ENCODE measurements around the gene FUCA2.

The FUCA2 gene

GRCh38 chr6:143527677-143528076 is 16.2 kb upstream of the FUCA2 start:
- Histone ChIP-seq H3K36me3 (replicated peaks; ENCODE audit: insufficient read depth, low read length) (no peaks in the 10 kb centered on the region), H3F3A (ENCODE audit: insufficient read depth, low read length) (no peaks in the 10 kb centered on the region), H3K9ac (ENCODE audit: low read length) (no peak overlapping the region), H3K27ac (ENCODE audit: low read length) (no peak overlapping the region), H2AFZ (ENCODE audit: low read length) (no peak overlapping the region), H3K4me3 (ENCODE audit: low read length) (no peak overlapping the region), H3K4me1 (ENCODE audit: low read length) (peaks cover 3% of the 10 kb centered on the region; the same call in 1 of the 2 replicates), H3K9me2 (replicated peaks; ENCODE audit: insufficient read depth, low read length) (no peaks in the 10 kb centered on the region), H3K79me2 (ENCODE audit: low read length) (no peaks in the 10 kb centered on the region), H4K20me1 (ENCODE audit: insufficient read depth, low read length) (no peaks in the 10 kb centered on the region), H3K9me3 (replicated peaks; ENCODE audit: insufficient read depth, low read length) (no peaks in the 10 kb centered on the region), H3K4me2 (ENCODE audit: low read depth, low read length) (no peak overlapping the region), H3K27me3 (replicated peaks; ENCODE audit: insufficient read depth, low read length) (no peaks in the 10 kb centered on the region)
- DNase-seq = no peak
- TF ChIP-seq EZH2 (optimal IDR thresholded peaks at IDR 0.05; ENCODE audit: low read depth, low read length) (no peak), CTCF (IDR thresholded peaks at IDR 0.05; ENCODE audit: low read length) (no peak), EZH2phosphoT487 (IDR thresholded peaks at IDR 0.05; ENCODE audit: low read length) (no peak)

- Histone ChIP-seq H3K4me1 (ENCODE audit: low read length) (peaks cover 3% of the 10 kb centered on the region; the same call in 1 of the 2 replicates), H3K36me3 (replicated peaks; ENCODE audit: insufficient read depth, low read length) (no peaks in the 10 kb centered on the region), H3K9me2 (replicated peaks; ENCODE audit: insufficient read depth, low read length) (no peaks in the 10 kb centered on the region), H3F3A (ENCODE audit: insufficient read depth, low read length) (no peaks in the 10 kb centered on the region), H4K20me1 (ENCODE audit: insufficient read depth, low read length) (no peaks in the 10 kb centered on the region), H3K9me3 (replicated peaks; ENCODE audit: insufficient read depth, low read length) (no peaks in the 10 kb centered on the region), H3K4me3 (ENCODE audit: low read length) (no peak overlapping the region), H2AFZ (ENCODE audit: low read length) (no peak overlapping the region), H3K9ac (ENCODE audit: low read length) (no peak overlapping the region), H3K27me3 (replicated peaks; ENCODE audit: insufficient read depth, low read length) (no peaks in the 10 kb centered on the region), H3K27ac (ENCODE audit: low read length) (no peak overlapping the region), H3K79me2 (ENCODE audit: low read length) (no peaks in the 10 kb centered on the region), H3K4me2 (ENCODE audit: low read depth, low read length) (no peak overlapping the region)
- no peak for DNase-seq
- TF ChIP-seq EZH2phosphoT487 (IDR thresholded peaks at IDR 0.05; ENCODE audit: low read length) = no peak
- TF ChIP-seq EZH2 (optimal IDR thresholded peaks at IDR 0.05; ENCODE audit: low read depth, low read length) = no peak
- TF ChIP-seq CTCF (IDR thresholded peaks at IDR 0.05; ENCODE audit: low read length) = no peak
Observed at GRCh38 chr6:143525356-143525755, 13.8 kb upstream of the FUCA2 start.

- no peak overlapping the region for H3K9ac ChIP-seq (ENCODE audit: low read length)
- no peak overlapping the region for H3K4me3 ChIP-seq (ENCODE audit: low read length)
- H3K36me3 ChIP-seq (replicated peaks; ENCODE audit: insufficient read depth, low read length) = no peaks in the 10 kb centered on the region
- no peak for DNase-seq
- H3K27ac ChIP-seq (ENCODE audit: low read length) = no peak overlapping the region
- no peaks in the 10 kb centered on the region for H3K9me2 ChIP-seq (replicated peaks; ENCODE audit: insufficient read depth, low read length)
- no peaks in the 10 kb centered on the region for H3K79me2 ChIP-seq (ENCODE audit: low read length)
- H2AFZ ChIP-seq (ENCODE audit: low read length) = no peak overlapping the region
- TF ChIP-seq CTCF (IDR thresholded peaks at IDR 0.05; ENCODE audit: low read length) (no peak), EZH2phosphoT487 (IDR thresholded peaks at IDR 0.05; ENCODE audit: low read length) (no peak), EZH2 (optimal IDR thresholded peaks at IDR 0.05; ENCODE audit: low read depth, low read length) (no peak)
- no peaks in the 10 kb centered on the region for H4K20me1 ChIP-seq (ENCODE audit: insufficient read depth, low read length)
- H3K27me3 ChIP-seq (replicated peaks; ENCODE audit: insufficient read depth, low read length) = no peaks in the 10 kb centered on the region
- H3K4me2 ChIP-seq (ENCODE audit: low read depth, low read length) = no peak overlapping the region
- H3K4me1 ChIP-seq (ENCODE audit: low read length) = no peaks in the 10 kb centered on the region
- no peaks in the 10 kb centered on the region for H3F3A ChIP-seq (ENCODE audit: insufficient read depth, low read length)
- no peaks in the 10 kb centered on the region for H3K9me3 ChIP-seq (replicated peaks; ENCODE audit: insufficient read depth, low read length)
Observed at GRCh38 chr6:143522039-143522600, 10.6 kb upstream of the FUCA2 start.
